Spleen (tissue), 11 donors: ENCODE measurements around the gene DNAJC17. TPM values are rescaled to one million over a fixed set of nuclear protein-coding genes. Genes with fewer than 3 reads are reported as not detected.

Experiments used
- DNase-seq: peaks from one replicate; pipeline ENCODE4 v3.0.0-alpha.2; 2020
- H3K27ac ChIP-seq, 8 donors: fragments of 200-600 bp; sonication (generic) in 7 of 8; 1 replicate in 4 of 8; 2 replicates in 4 of 8; pipeline versions ENCODE4 v1.5.0 to v1.8.0; 2016 to 2021; ENCODE audit warnings: inconsistent platforms in 4 of 8, mild to moderate bottlenecking in 4 of 8, moderate library complexity in 1 of 8
- H3K27me3 ChIP-seq, 7 donors: fragments of 200-600 bp; sonication (generic) in 6 of 7; replicated peaks in 1 of 7; 1 replicate in 4 of 7; 2 replicates in 3 of 7; pipeline versions ENCODE4 v1.5.0 to v1.8.0; 2016 to 2021; ENCODE audit warnings: inconsistent platforms in 3 of 7, mild to moderate bottlenecking in 1 of 7
- H3K36me3 ChIP-seq, 6 donors: fragments of 200-600 bp; sonication (generic) in 5 of 6; 1 replicate in 4 of 6; 2 replicates in 2 of 6; pipeline versions ENCODE4 v1.5.0 to v1.8.0; 2016 to 2021; ENCODE audit warnings: inconsistent platforms in 2 of 6
- H3K4me1 ChIP-seq, 6 donors: fragments of 200-600 bp; sonication (generic) in 5 of 6; 1 replicate in 3 of 6; 2 replicates in 3 of 6; pipeline versions ENCODE4 v1.5.0 to v1.8.0; 2016 to 2021; ENCODE audit warnings: inconsistent platforms in 3 of 6
- H3K4me3 ChIP-seq, 8 donors: fragments of 200-600 bp; sonication (generic) in 7 of 8; 1 replicate in 4 of 8; 2 replicates in 4 of 8; pipeline versions ENCODE4 v1.5.0 to v1.8.0; 2016 to 2021; ENCODE audit warnings: inconsistent platforms in 4 of 8, mild to moderate bottlenecking in 4 of 8, moderate library complexity in 2 of 8
- H3K9me3 ChIP-seq, 8 donors: fragments of 200-600 bp; sonication (generic) in 7 of 8; 1 replicate in 4 of 8; 2 replicates in 4 of 8; pipeline versions ENCODE4 v1.5.0 to v1.8.0; 2016 to 2021; ENCODE audit warnings: inconsistent platforms in 4 of 8
- POLR2A ChIP-seq, 3 donors: fragments of 450-650 bp; IDR thresholded peaks; one replicate each; pipeline ENCODE4 v1.5.1; 2017; ENCODE audit warnings: antibody characterized with exemption in 3 of 3, mild to moderate bottlenecking in 1 of 3
- POLR2AphosphoS5 ChIP-seq, 3 donors: sonication (generic); formaldehyde crosslinking; IDR thresholded peaks; one replicate each; pipeline ENCODE4 v1.5.1; 2017; ENCODE audit warnings: antibody characterized with exemption in 3 of 3
- WGBS, 5 donors: extraction: QIAGEN DNeasy Blood & Tissue Kit in 3 of 5; methylation state at CpG; one replicate each; pipeline versions ENCODE4 v1.1.5 to v1.1.7; 2013 to 2018; 5-methylcytosine and 5-hydroxymethylcytosine counted together
- intact Hi-C: fragments of 100-400 bp; cut with DNase I; formaldehyde crosslinking; loops from one replicate; pipeline ENCODE4 v1.15.0; 2023; ENCODE audit warnings: low total_unique reads
- polyA plus RNA-seq, 3 donors: library from polyadenylated mRNA; stranded (reverse); fragments of 200-250 nt; gene quantifications; one replicate each; pipeline ENCODE4 v1.2.1, GENCODE V29; 2013
- total RNA-seq, 7 donors: library from RNA; depleted of rRNA in 3 of 7; stranded (reverse); fragments of >200 nt in 3 of 7; fragmentation: NEBNext Ultra II Directional in 4 of 7; extraction: Animal tissue kit (Norgen Biotek cat#: 25700) in 4 of 7; gene quantifications; one replicate each; pipeline versions ENCODE4 v1.1.0 to v1.2.1, GENCODE V29; 2016 to 2021
- TF ChIP-seq, protein P1 (sequence below), 11 experiments: fragments of 200-600 bp in 7 of 11; fragments of 450-650 bp in 4 of 11; sonication (generic) in 4 of 11; IDR thresholded peaks in 8 of 11; conservative IDR thresholded peaks in 3 of 11; 1 replicate in 7 of 11; 2 replicates in 4 of 11; pipeline versions ENCODE4 v1.4.0 to v1.8.0; 2016 to 2021; ENCODE audit warnings: antibody characterized with exemption in 11 of 11, inconsistent platforms in 4 of 11, mild to moderate bottlenecking in 1 of 11
- donor health status: healthy with polysubstance abuse.
- donor health status: DM: no; HTN: no; CAD: no; lungs with moderate emphysema.
- donor health status: DM: no; HTN: no; CAD: no.
- donor health status: Bipolar disorder and iron deficiency.
- donor health status: healthy.
- donor health status: DM: no; HTN: no; CAD: no.
- donor health status: DM: yes; HTN: yes; CAD: no.

The DNAJC17 gene
- total and polyA plus RNA-seq, 10 donors = 16.2 to 61.5 (median 44.7) TPM

DNA sequence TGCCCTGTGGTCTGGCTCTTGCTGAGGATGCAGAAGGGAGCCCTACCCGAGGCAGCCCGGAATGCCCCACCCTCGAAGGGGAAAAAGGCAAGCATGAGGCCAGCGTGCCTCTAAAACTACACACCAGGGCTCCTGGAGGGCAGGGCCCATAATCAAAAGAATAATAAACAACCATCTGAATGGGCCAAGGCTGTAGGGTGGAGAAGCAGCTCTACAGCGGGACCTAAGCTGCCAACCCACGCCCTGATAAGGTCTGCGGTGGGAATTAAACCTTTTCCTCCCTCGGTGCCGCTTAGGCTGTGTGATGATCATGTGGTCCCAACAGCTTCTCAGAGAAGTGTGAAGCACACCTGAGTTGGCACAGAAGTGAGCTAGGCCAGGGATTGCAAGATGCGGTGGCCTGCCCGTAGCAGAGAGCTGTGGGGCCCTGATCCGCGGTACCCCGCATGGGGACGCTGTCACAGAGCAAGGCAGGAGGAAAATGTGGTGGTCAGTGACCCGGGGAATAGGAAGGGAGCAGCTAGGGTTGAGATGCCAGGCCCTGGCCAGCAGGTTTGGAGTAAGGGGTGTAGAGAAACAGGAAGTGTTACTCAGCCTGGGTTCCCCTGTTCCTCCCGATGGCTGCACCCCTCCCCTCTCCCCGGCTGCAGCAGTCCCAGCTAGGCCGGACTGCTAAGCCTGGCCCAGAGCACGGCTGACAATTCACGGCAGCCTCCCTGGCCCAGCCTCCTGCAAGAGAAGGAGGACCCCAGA is 38.6 kb downstream of the DNAJC17 start:
- H3K27ac ChIP-seq = peak overlapping the region; percentile 17 to 79 (median 62)
- TF ChIP-seq POLR2A (IDR thresholded peaks at IDR 0.05) = no peak
- TF ChIP-seq, protein P1, sequence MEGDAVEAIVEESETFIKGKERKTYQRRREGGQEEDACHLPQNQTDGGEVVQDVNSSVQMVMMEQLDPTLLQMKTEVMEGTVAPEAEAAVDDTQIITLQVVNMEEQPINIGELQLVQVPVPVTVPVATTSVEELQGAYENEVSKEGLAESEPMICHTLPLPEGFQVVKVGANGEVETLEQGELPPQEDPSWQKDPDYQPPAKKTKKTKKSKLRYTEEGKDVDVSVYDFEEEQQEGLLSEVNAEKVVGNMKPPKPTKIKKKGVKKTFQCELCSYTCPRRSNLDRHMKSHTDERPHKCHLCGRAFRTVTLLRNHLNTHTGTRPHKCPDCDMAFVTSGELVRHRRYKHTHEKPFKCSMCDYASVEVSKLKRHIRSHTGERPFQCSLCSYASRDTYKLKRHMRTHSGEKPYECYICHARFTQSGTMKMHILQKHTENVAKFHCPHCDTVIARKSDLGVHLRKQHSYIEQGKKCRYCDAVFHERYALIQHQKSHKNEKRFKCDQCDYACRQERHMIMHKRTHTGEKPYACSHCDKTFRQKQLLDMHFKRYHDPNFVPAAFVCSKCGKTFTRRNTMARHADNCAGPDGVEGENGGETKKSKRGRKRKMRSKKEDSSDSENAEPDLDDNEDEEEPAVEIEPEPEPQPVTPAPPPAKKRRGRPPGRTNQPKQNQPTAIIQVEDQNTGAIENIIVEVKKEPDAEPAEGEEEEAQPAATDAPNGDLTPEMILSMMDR (IDR thresholded peaks at IDR 0.05 in 8 of 11, conservative IDR thresholded peaks at IDR 0.05 in 3 of 11) = no peak
- no peak for TF ChIP-seq POLR2AphosphoS5 (IDR thresholded peaks at IDR 0.05)
- intact Hi-C loops = no loop called here
- 53 to 61% (median 56%) methylated on average over 19 to 21 of the region's 21 CpGs for WGBS, 5 donors
- DNase-seq = peak; percentile 80
- H3K36me3 ChIP-seq = peaks cover 0 to 68% (median 27%) of the 10 kb centered on the region in 6 donors
- no peaks in the 10 kb centered on the region for H3K9me3 ChIP-seq
- no peaks in the 10 kb centered on the region for H3K27me3 ChIP-seq
- H3K4me1 ChIP-seq = peaks cover 16 to 75% (median 54%) of the 10 kb centered on the region in 6 donors
- H3K4me3 ChIP-seq = peak overlapping the region in 3 of 8 donors; percentile 6 to 46 (median 16)

DNA sequence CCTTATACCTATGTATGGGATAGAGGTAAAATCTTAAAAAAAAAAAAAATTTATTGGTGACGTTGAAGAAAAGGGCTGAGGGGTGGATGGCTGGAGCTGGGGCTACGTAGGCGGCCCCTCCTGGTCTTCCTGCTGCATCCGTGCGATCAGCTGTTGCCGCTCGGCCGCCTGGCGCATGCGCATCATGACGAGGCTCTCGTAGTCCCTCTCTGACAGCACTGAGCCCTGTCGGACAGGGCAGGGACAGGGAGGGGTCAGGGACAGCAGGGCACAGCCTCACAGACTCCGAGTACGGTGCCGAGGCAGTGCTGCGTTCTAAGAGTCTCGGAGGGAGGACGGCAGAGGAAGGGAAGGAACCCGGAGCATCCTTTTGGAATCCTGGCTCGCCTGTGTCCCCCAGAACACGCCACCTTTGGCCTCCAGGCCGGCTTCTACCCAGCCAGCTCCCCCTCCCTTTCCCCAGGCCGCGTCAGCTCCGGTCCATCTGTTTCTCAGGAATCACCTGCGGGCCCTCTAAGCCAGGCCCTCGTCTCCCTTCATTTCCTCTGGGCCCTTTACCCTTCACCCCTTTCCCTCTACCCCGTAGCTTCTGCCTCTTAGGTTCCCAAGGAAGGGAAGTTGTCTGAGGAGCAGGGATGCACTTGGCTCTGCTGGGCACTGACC is 39.3 kb downstream of the DNAJC17 start:
- peaks cover 16 to 82% (median 61%) of the 10 kb centered on the region in 6 donors for H3K4me1 ChIP-seq
- WGBS, 5 donors = 80 to 93% (median 88%) methylated on average over 27 to 29 of the region's 29 CpGs
- peaks cover 0 to 61% (median 20%) of the 10 kb centered on the region in 6 donors for H3K36me3 ChIP-seq
- no peaks in the 10 kb centered on the region for H3K9me3 ChIP-seq
- no peak for DNase-seq
- peak overlapping the region in 5 of 8 donors; percentile 61 to 79 (median 70) for H3K27ac ChIP-seq
- intact Hi-C loops = no loop called here
- no peak for TF ChIP-seq POLR2AphosphoS5 (IDR thresholded peaks at IDR 0.05)
- TF ChIP-seq, protein P1 (IDR thresholded peaks at IDR 0.05 in 8 of 11, conservative IDR thresholded peaks at IDR 0.05 in 3 of 11) = no peak
- TF ChIP-seq POLR2A (IDR thresholded peaks at IDR 0.05) = no peak
- H3K4me3 ChIP-seq = no peak overlapping the region
- H3K27me3 ChIP-seq = no peaks in the 10 kb centered on the region

DNA sequence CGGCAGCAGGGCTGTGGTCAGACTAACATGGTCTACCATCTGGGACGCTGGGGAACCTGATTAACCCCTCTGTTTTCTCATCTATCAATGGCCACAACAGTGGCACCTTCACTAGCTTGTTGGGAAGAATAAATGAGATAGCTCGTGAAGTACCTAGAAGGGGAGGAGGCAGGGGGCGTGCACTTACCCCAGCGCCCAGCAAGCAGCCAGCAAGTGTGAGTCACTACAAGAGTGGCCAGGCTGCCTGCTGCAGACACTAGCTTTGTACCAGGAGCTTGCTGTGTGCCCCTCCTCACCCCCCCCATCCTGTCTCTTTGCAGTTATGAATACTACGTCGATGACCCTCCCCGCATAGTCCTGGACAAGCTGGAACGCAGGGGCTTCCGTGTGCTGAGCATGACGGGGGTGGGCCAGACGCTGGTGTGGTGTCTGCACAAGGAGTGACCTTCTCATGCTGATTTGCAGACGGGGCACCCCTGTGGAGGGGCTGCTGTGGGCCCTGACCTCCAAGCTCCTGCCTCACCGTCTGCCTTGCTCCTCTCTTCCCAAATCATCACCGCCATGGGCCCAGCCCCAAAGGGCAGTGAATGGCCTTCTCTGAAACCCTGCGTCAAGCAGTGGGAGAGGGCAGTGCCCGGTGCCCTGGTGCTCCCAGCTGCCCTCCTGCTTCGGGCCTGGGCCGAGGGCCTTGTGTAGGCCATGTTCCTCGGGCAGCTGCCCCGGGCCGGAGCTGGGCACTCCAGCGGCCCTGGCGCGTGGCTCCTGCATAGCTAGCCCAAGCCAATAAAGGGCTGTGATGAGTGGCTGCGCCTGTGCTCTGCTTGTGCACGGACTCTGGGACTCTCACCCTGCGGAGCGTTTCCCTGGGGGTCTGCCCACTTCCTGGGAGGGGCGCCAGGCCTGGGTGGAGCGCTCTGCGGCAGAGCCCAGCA is 40.1 kb downstream of the DNAJC17 start:
- WGBS, 5 donors = 93 to 95% (median 94%) methylated on average over 21 to 32 of the region's 32 CpGs
- intact Hi-C loops = no loop called here
- H3K9me3 ChIP-seq = no peaks in the 10 kb centered on the region
- H3K27ac ChIP-seq = no peak overlapping the region
- peaks cover 16 to 85% (median 66%) of the 10 kb centered on the region in 6 donors for H3K4me1 ChIP-seq
- no peaks in the 10 kb centered on the region for H3K27me3 ChIP-seq
- H3K36me3 ChIP-seq = peaks cover 0 to 53% (median 13%) of the 10 kb centered on the region in 6 donors
- no peak overlapping the region for H3K4me3 ChIP-seq
- TF ChIP-seq POLR2A (IDR thresholded peaks at IDR 0.05) (no peak), POLR2AphosphoS5 (IDR thresholded peaks at IDR 0.05) (peak in 1 of 3 donors; percentile 46)
- DNase-seq = no peak

DNA sequence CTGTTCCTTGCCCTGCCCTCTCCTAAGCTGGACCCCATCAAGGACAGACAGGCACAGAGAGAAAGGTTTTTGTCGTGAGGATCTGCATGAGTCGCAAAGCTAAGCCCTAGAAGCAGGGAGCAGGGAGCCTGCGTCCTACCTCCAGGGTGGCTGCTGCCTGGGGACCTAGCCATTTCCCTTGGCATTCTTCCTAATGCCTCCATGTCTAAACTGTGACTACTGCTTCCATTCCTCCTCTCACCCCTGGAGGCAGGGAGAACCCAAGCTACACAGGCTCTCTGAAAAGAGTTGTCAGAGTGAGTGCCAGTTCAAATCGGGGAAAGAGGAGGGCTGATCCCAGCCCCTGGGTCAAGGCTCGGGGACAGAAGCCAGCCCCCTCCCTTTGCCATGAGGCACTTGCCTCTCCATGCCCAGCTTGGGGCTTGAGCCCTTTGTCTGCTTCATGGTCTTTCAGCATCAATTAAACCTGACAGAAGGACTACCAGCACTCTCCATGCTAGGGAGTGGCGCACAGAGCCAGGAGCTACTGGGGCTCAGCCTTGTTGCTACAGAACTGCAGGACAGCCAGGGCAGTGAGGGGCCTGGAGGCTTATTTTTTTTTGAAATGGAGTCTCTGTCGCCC is 41.0 kb downstream of the DNAJC17 start:
- DNase-seq = no peak
- no peaks in the 10 kb centered on the region for H3K27me3 ChIP-seq
- H3K9me3 ChIP-seq = no peaks in the 10 kb centered on the region
- H3K4me3 ChIP-seq = no peak overlapping the region
- H3K36me3 ChIP-seq = peaks cover 0 to 44% (median 10%) of the 10 kb centered on the region in 6 donors
- peak overlapping the region in 2 of 8 donors; percentile 83 to 88 for H3K27ac ChIP-seq
- TF ChIP-seq POLR2A (IDR thresholded peaks at IDR 0.05) (no peak), POLR2AphosphoS5 (IDR thresholded peaks at IDR 0.05) (no peak)
- TF ChIP-seq, protein P1 (IDR thresholded peaks at IDR 0.05 in 8 of 11, conservative IDR thresholded peaks at IDR 0.05 in 3 of 11) = no peak
- H3K4me1 ChIP-seq = peaks cover 16 to 85% (median 66%) of the 10 kb centered on the region in 6 donors
- WGBS, 5 donors = 76 to 90% (median 86%) methylated on average over 6 to 7 of the region's 7 CpGs
- intact Hi-C loops = no loop called here
